SU-DHL-6 (cell line): ENCODE data around the gene GRIK4.

Experiments used
- H2AFZ ChIP-seq: fragments of 200-600 bp; sonication (generic); 2 replicates; pipeline ENCODE4 v1.6.1; 2014; ENCODE audit warnings: low read depth, mild to moderate bottlenecking, moderate library complexity, mixed read lengths, antibody characterized with exemption, low read length; ENCODE audit not compliant: severe bottlenecking
- H3F3A ChIP-seq: fragments of 200-600 bp; shearing (Covaris generic); 2 replicates; pipeline ENCODE4 v1.6.0; 2016; ENCODE audit warnings: antibody characterized with exemption, mild to moderate bottlenecking; ENCODE audit not compliant: insufficient read depth
- H3K27ac ChIP-seq: fragments of 200-600 bp; sonication (generic); 2 replicates; pipeline ENCODE4 v1.5.1; 2016; ENCODE audit warnings: low read depth, mild to moderate bottlenecking, low read length, moderate library complexity, mixed read lengths
- H3K27me3 ChIP-seq: fragments of 200-600 bp; sonication (generic), shearing (Covaris generic); 2 replicates; pipeline ENCODE4 v1.6.0; 2014; ENCODE audit warnings: mild to moderate bottlenecking, low read length
- H3K36me3 ChIP-seq: fragments of 200-600 bp; sonication (generic); 2 replicates; pipeline ENCODE4 v1.6.1; 2014; ENCODE audit warnings: mild to moderate bottlenecking, low read length, mixed read lengths
- H3K4me2 ChIP-seq: fragments of 300-600, 200-600 bp; shearing (Covaris generic), sonication (generic); 2 replicates; pipeline ENCODE4 v1.6.0; 2014; ENCODE audit warnings: low read length, low read depth, mild to moderate bottlenecking; ENCODE audit not compliant: poor library complexity, severe bottlenecking
- H3K4me3 ChIP-seq: fragments of 200-600 bp; sonication (generic); 2 replicates; pipeline ENCODE4 v1.5.1; 2014; ENCODE audit warnings: antibody characterized with exemption, low read length, mild to moderate bottlenecking, mixed read lengths; ENCODE audit not compliant: insufficient read depth, poor library complexity, severe bottlenecking
- H3K79me2 ChIP-seq: fragments of 200-600 bp; sonication (generic); 2 replicates; pipeline ENCODE4 v1.6.1; 2014; ENCODE audit warnings: mild to moderate bottlenecking, low read length, moderate library complexity; ENCODE audit not compliant: insufficient read depth
- H3K9ac ChIP-seq: fragments of 200-600 bp; sonication (generic); 2 replicates; pipeline ENCODE4 v1.7.0; 2014; ENCODE audit warnings: mild to moderate bottlenecking, low read length
- H3K9me2 ChIP-seq: fragments of 200-600 bp; sonication (generic); replicated peaks from 2 replicates; pipeline ENCODE4 v1.6.1; 2014; ENCODE audit warnings: low read length; ENCODE audit not compliant: insufficient read depth
- H3K9me3 ChIP-seq: fragments of 200-600 bp; sonication (generic); 2 replicates; pipeline ENCODE4 v1.6.1; 2014; ENCODE audit warnings: low read length, mixed read lengths; ENCODE audit not compliant: insufficient read depth
- H4K20me1 ChIP-seq: fragments of 200-600 bp; sonication (generic); 2 replicates; pipeline ENCODE4 v1.6.1; 2014; ENCODE audit warnings: low read depth, mild to moderate bottlenecking, antibody characterized with exemption, low read length, moderate library complexity, mixed read lengths
- CTCF ChIP-seq: fragments of 200-600 bp; sonication (generic); IDR thresholded peaks from one replicate; pipeline ENCODE4 v1.5.1; 2017; ENCODE audit warnings: antibody characterized with exemption, mild to moderate bottlenecking, low read length, moderate library complexity; ENCODE audit not compliant: insufficient read depth, poor library complexity, severe bottlenecking
- EZH2phosphoT487 ChIP-seq: fragments of 200-600 bp; sonication (generic), shearing (Covaris generic); conservative IDR thresholded peaks from 2 replicates; pipeline ENCODE4 v1.6.1; 2018; ENCODE audit warnings: mild to moderate bottlenecking, antibody characterized with exemption, low read length, moderate library complexity, mixed read lengths

GRIK4 gene

GRCh38 chr11:120565466-120566155, 54.1 kb downstream of the GRIK4 start:
- H3K79me2 ChIP-seq = no peaks in the 10 kb centered on the region
- no peak for TF ChIP-seq CTCF
- no peak for TF ChIP-seq EZH2phosphoT487
- no peak overlapping the region for H3K4me3 ChIP-seq
- H4K20me1 ChIP-seq = no peaks in the 10 kb centered on the region
- no peak overlapping the region for H3K27ac ChIP-seq
- no peaks in the 10 kb centered on the region for H3K27me3 ChIP-seq
- H3K4me2 ChIP-seq = no peak overlapping the region
- H3K9me3 ChIP-seq = no peaks in the 10 kb centered on the region
- H3F3A ChIP-seq = no peaks in the 10 kb centered on the region
- no peaks in the 10 kb centered on the region for H3K9me2 ChIP-seq
- H3K9ac ChIP-seq = no peak overlapping the region
- no peaks in the 10 kb centered on the region for H3K36me3 ChIP-seq
- no peak overlapping the region for H2AFZ ChIP-seq

- H3K36me3 ChIP-seq = no peaks in the 10 kb centered on the region
- H3K27me3 ChIP-seq = no peaks in the 10 kb centered on the region
- no peak overlapping the region for H3K4me2 ChIP-seq
- H4K20me1 ChIP-seq = no peaks in the 10 kb centered on the region
- no peaks in the 10 kb centered on the region for H3F3A ChIP-seq
- H2AFZ ChIP-seq = no peak overlapping the region
- H3K79me2 ChIP-seq = no peaks in the 10 kb centered on the region
- TF ChIP-seq CTCF (no peak), EZH2phosphoT487 (no peak)
- no peaks in the 10 kb centered on the region for H3K9me2 ChIP-seq
- H3K9me3 ChIP-seq = no peaks in the 10 kb centered on the region
- H3K4me3 ChIP-seq = no peak overlapping the region
- no peak overlapping the region for H3K9ac ChIP-seq
- H3K27ac ChIP-seq = no peak overlapping the region
Observed at GRCh38 chr11:120566176-120566575, 54.6 kb downstream of the GRIK4 start.

- no peaks in the 10 kb centered on the region for H3K27me3 ChIP-seq
- no peak for TF ChIP-seq EZH2phosphoT487
- no peak for TF ChIP-seq CTCF
- no peaks in the 10 kb centered on the region for H3F3A ChIP-seq
- H3K9ac ChIP-seq = no peak overlapping the region
- H3K27ac ChIP-seq = no peak overlapping the region
- no peaks in the 10 kb centered on the region for H3K9me2 ChIP-seq
- H4K20me1 ChIP-seq = no peaks in the 10 kb centered on the region
- H3K79me2 ChIP-seq = no peaks in the 10 kb centered on the region
- H3K4me2 ChIP-seq = no peak overlapping the region
- no peak overlapping the region for H2AFZ ChIP-seq
- no peaks in the 10 kb centered on the region for H3K9me3 ChIP-seq
- no peak overlapping the region for H3K4me3 ChIP-seq
- no peaks in the 10 kb centered on the region for H3K36me3 ChIP-seq
Observed at GRCh38 chr11:120568572-120569307, 57.2 kb downstream of the GRIK4 start.
